Superior temporal gyrus (tissue), 1 donor: ENCODE results near the gene TEKTIP1.
"Not testable (repeated sequence)": the region's sequence is repeated elsewhere in the genome, so short reads cannot be mapped to it uniquely, and the experiment has no call there.

Experiments used
- DNase-seq: peaks from one replicate; pipeline ENCODE4 v3.0.0-alpha.2; 2016; ENCODE audit errors: extremely low spot score

Gene TEKTIP1

DNA sequence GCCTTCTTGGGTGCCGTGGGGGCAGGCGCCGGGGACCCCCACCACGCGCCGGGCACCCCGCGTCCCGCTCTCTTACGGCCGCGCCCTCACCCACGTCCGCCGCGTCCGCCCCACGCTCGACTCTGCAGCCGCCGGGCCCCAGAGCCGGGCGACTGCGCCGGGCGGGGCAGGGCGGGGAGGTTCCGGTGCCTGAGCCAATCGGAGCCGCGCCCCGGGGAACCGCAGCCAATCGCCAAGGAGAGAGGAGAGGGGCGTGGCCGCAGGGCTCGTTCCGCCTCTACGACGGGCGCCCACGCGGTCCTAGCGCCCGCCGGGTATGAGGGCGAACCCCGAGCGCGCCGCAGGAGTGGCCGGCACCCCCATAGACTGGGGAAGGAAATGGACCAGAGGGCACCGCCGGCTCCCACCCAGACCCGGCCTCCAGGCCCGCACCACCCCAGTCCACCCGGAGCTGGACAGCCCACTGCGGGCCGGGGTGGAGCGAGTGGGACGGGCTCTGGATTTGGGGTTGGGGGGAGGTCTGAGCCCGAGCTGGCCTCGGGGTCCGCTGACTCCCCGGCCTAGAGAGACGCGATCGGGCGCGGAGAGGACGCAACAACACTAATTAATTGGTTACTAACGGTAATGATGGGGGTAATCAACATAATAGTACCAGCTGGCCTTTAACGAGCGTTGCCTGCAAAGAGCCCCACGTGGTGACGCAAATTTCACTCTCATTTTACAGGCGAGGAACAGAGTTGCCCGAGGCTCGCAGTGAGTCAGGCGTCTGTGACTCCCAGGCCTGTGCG lies 18.7 kb downstream of the TEKTIP1 start, which contains the start of gene MFSD12:
Gene MFSD12 (minus strand): TSS at position 126 of the 788 bp plus-strand sequence. CDS start 183 bp downstream, outside the sequence.
- peak; percentile 96 for DNase-seq

DNA sequence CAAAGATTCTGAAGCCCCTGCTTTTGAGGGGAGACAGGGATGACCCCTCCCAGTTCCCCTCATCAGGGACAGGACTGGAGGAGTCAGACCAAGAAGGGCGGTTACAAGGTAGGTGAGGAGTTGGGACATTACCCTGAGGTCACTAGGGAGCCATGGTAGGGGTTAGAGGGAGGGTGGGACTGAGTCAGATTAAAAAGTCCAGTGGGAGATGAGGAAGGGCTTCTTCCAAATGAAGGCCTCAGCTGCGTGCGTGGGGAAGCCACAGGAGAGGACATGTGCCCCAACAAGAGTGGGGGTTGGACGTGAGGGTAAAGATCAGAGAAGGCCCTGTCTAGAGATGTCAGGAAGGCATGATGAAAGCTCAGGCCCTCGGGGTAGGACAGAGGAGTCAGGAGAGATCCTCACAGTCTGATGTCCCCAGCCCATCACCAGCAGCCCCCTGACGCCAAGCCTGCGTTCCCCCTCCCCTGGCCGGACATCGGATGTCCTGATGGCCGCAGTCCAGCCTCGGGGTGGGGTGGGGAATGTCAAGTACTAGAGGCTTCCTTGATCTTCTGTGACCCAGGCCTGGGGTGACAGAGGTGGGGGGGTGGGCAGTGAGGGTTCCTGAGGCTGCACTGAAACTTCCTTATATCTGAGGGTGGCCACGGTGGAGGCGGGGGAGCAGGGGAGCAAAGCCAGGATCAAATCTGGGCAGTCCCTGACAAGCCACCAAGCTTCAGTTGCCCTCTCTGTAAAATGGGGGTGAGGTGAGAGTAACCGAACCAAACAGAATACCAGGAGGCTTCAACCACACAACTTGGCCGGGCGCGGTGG lies 24.9 kb downstream of the TEKTIP1 start:
- DNase-seq, result no peak

DNA sequence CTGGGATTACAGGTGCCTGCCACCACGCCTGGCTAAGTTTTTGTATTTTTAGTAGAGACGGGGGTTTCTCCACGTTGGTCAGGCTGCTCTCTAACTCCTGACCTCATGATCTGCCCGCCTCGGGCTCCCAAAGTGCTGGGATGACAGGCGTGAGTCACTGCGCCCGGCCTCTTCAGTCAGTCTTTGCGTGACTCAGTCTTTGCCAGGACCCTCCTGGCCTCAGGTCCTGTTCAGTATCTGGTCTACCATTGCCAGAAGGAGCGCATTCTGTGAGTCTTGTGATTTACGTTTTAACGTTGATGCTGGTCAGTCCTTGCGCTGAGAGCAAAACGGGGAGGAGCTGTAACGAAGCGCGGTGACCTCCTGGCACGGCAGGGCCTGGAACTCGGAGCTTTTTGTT lies 26.2 kb downstream of the TEKTIP1 start:
- DNase-seq, result no peak

DNA sequence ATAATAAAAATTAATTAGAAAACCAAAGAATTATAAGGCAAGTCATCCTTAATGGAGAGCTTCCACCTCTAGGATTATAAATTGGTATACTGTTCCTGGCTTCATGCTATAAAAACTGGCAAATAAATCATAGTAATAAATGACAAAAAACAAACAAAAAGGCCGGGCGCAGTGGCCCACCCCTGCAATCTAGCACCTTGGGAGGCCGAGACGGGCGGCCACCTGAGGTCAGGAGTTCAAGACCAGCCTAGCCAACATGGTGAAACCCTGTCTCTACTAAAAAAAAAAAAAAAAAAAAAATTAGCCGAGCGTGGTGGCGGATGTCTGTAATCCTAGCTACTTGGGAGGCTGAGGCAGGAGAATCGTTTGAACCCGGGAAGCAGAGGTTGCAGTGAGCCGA lies 31.1 kb downstream of the TEKTIP1 start:
- peak; percentile 9 for DNase-seq

DNA sequence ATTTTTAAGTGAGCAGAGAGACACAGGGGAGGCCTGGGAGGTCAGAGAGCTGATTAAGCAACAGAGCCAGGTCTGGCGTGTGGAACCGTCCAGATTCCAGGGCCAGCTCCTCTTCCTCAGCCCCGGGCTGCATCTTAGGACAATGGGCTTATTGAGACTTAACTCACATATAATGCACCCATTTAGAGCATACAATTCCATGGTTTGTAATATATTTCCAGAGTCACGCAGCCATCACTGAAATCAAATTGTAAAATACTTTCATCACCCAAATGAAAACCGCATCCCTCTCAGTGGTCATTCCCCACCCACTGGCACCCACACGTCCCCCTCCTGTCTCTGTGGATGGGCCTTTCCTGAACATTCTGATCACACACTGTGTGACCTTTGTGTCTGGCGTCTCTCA lies 31.6 kb downstream of the TEKTIP1 start:
- peak; percentile 89 for DNase-seq

DNA sequence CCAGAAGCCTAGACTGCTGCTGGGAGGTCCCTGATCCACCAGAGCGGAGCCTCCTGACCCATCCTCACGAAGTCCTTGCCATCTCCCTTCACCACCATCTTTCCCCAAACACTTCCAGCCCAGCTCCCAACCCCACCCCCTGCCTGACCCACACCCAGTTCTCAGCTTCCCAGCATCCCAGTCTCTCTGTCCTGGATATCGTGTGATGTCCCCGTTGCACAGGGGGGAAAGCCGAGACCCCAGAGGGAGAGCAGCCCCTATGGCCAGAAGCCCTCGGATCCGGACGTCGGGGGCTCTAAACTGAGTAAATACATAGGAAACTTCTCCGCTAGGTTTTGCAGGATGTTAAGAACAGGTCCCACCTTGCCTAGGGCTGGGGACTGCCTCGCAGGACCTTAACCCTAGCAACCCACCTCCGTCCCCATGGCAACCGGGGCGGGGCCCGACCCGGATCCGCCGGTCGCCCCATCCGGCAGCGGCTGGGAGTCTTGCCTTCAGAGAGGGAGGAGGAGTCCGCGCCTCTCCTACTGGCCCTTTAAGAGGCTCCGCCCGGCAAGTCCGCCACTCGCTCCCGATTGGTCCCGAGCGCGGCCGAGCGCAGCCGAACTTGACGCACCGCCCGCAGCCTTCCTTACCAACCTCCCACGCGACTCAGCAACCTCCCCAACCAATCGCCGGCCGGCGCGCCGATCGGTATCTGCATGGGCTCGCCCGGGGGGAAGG lies 33.3 kb downstream of the TEKTIP1 start:
- DNase-seq, result peak; percentile 99

DNA sequence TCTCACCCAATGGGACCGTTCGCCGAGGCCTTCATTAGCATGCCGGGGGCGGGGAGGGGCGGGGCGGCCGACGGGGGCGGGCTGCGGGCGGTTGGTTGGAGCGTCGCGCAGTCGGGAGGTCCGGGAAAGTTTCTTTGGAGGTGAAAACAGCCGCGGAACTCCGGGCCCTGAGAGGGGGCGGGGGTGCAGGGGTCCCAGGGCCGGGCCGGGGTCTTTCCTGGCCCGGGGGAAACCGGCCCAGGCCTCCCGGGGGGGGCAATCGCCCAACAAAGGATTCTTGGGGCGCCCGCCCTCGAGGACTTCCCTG lies 33.8 kb downstream of the TEKTIP1 start, which contains the start of gene HMG20B:
Gene HMG20B (plus strand): TSS at position 90 of the 307 bp plus-strand sequence. CDS start 366 bp downstream, outside the sequence.
- DNase-seq, result no peak

DNA sequence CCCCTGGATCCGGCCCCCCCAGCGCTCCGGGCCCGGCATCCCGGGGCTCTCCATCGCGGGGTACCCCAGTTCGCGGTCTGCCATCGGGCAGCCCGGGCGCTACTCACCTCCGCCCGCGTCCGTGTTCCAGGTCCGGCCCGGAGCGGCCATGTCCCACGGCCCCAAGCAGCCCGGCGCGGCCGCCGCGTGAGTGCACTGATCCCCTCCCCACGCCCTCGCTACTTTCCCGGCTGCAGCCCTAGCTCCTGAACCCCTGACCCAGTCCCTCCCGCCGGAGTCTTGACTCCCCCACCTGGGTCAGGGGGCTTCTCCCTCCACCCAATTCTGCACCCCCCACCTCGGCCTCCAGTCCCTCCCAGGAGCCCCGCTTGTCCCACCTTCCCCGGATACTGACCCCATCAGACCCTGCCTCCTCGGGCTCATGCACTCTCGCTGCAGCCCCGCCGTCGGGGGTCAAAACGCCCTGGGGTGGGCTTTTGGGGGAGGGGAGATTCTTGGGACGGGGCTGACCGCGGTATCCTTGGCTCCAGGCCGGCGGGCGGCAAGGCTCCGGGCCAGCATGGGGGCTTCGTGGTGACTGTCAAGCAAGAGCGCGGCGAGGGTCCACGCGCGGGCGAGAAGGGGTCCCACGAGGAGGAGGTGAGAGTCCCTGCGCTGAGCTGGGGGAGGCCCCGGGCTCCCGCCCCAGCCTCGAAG lies 34.3 kb downstream of the TEKTIP1 start:
- DNase-seq, result no peak

DNA sequence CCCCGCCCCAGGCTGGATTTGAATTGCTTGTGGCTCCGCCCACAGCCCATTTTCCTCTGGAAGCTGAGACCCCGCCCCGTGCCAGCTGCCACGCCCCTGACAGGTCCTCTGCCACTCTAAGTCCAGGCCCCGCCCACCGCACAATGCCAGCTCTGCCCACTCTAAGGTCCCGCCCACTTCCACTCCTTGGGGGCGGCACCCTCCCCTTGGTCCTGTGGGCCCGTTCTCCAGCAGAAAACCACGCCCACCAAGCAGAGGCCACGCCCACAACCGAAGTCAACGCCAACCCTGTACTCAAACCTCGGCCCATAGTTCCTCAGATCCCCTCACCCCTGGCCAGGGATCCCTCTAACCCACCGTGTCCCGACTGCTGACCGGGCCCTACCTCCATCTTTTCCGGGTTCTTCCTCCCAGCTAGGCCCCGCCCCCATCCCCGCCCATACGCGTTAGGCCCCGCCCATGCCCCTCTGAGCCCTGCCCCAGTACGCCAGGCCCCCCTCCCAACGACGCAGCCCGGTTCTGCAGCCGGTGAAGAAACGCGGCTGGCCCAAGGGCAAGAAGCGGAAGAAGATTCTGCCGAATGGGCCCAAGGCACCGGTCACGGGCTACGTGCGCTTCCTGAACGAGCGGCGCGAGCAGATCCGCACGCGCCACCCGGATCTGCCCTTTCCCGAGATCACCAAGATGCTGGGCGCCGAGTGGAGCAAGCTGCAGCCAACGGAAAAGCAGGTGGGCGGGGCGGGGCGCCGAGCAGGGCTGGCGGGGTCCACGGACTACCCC lies 35.1 kb downstream of the TEKTIP1 start:
- peak; percentile 38 for DNase-seq

DNA sequence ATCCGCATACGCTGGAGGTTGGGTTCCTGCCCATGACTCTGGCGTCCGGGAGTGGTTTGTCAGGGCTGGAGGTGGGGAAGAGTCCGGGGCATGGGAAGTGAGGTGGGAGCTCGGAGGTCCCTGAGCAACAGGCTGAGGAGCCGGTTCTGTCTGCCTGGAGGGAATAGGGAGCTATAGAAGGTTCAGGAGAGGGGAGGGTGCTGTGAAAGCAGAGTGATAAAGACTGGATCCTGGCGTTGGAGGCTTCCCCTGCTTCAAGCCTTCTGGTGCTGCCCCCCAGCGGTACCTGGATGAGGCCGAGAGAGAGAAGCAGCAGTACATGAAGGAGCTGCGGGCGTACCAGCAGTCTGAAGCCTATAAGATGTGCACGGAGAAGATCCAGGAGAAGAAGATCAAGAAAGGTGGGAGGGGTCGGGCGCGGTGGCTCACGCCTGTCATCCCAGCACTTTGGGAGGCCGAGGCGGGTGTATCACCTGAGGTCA lies 36.3 kb downstream of the TEKTIP1 start:
- no peak for DNase-seq

DNA sequence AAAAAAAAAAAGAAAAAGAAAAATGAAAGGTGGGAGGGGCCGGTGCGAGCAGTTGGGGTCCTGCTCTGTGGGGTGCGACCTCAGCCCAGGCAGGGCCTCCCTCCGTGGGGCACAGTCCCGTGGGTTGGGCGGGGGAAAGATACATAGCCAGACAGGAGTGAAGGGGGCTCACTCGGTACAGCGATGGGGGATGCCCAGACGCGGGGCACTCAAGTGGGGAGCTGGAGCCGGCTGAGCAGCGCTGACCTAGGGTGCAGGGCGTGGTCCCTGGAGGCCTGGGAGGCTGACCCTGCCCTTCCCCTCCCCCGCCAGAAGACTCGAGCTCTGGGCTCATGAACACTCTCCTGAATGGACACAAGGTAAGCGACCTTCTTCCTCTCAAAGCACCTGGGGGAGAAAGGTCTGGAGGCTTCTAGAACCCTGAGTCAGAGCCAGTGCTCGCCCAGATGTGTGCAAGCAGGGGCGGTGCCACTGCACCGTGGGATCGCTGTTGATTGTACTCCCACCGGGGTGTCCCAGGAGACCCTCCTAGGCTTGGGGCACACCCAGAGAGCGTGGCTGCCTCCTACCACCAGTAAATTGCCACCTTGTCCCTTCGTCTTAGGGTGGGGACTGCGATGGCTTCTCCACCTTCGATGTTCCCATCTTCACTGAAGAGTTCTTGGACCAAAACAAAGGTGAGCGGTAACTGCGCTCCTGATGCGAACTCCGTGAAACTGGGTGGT lies 37.1 kb downstream of the TEKTIP1 start:
- no peak for DNase-seq

DNA sequence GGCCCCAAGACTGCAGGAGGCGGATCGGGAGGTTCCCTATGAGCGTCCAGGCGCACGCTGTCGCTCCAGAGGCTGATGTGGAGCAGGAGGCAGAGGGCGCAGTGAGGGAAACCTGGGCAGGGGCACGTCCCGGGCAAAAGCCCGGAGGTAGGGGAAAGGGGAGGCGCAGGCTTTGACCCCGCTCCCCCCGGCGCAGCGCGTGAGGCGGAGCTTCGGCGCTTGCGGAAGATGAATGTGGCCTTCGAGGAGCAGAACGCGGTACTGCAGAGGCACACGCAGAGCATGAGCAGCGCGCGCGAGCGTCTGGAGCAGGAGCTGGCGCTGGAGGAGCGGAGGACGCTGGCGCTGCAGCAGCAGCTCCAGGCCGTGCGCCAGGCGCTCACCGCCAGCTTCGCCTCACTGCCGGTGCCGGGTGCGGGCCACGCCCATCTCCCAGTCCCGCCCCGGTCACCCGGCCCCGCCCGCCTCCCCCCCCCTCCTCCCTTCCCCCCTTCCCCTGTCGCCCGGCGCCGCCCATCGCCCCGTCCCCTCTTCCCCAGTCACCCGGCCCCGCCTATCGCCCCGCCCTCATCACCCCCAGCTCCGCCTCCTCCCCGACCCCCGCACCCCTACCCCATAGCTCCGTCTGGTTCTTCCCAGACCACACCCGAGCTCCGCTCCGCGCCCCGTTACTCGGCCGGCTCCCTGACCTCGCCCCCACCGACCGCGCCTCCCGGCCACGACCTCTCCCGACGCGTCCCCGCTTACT lies 37.9 kb downstream of the TEKTIP1 start:
- DNase-seq, result peak; percentile 57

DNA sequence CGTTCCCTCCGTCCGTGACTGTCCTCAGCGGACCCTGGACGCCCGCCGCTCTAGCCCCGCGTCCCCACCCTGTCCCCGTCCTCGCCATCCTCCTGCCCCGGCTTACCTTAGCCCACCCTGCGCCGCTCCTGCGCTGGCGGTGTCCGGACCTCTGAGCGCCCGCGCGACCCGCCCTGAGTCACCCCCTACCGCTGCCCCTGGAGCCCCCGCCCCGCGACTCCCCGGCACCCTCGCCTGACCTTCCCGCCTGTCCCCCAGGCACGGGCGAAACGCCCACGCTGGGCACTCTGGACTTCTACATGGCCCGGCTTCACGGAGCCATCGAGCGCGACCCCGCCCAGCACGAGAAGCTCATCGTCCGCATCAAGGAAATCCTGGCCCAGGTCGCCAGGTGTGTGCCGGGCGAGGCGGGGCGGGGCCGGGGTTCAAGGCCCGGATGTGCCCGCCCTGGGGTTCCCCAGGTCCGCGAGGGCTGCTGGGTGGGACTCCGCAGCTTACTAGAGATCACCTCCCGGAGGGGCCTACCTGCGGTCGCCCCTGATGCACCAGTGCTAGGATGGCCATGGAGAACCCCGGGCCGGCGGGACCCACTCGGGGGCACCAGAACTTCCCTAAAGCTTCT lies 38.9 kb downstream of the TEKTIP1 start:
- no peak for DNase-seq

DNA sequence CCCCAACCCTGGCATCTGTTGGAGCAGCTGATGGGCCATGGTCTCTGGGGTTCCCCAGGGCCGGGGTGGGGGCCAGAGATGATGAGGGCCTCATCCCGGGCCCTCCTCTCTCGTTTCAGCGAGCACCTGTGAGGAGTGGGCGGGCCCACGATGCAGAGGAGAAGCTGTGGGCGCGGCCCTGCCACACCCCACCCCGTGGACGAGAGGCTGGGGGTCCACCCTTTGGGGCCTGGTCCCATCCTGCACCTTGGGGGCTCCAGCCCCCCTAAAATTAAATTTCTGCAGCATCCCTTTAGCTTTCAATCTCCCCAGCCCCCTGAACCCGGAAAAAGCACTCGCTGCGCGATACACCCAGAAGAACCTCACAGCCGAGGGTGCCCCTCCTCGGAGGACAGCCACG lies 39.4 kb downstream of the TEKTIP1 start:
- no peak for DNase-seq

DNA sequence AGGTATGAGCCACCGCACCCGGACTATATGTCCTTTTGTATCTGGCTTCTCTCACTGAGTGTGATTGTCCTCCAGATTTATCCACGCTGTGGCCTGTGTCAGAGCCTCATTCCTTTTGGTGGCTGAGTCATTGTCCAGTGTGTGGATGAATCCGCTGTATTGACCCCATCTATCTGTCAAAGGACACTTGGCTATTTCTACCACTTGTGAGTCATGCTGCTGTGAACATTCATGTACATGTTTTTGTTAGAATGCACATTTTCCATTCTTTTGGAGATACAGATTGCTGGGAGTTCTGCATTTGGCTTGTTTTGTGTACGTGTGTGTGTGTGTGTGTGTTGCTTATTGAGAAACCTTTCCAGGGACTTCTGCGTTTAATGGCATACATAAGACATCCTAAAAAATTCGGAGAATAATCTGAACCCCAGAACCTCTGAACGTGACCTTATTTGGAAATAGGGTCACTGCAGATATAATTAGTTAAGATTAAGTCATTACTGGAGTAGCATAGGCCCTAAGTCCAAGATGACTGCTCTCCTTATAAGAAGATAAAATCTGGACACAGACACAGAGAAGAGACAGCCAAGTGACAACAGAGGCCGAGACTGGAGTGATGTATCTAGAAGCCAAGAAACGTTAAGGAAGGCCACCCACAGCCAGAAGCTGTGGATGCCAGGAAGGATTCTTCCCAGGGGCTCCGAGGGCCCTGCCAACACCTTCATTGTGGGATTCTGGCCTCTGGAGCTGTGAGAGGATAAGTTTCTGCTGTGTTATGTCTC lies 41.4 kb downstream of the TEKTIP1 start:
- DNase-seq, result peak; percentile 27

DNA sequence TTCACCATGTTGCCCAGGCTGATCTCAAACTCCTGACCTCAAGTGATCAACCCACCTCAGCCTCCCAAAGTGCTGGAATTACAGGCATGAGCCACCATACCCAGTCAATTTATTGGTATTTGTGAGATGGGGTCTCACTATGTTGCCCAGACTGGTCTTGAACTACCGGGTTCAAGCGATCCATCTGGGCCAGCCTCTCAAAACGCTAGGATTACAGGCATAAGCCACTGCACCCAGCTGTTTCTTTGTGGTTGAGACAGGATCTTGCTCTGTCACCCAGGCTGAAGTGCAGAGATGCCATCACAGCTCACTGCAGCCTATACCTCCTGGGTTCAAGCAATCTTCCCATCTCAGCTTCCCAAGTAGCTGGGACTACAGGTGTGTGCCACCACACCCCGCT lies 42.8 kb downstream of the TEKTIP1 start:
- DNase-seq, result not testable (repeated sequence)

DNA sequence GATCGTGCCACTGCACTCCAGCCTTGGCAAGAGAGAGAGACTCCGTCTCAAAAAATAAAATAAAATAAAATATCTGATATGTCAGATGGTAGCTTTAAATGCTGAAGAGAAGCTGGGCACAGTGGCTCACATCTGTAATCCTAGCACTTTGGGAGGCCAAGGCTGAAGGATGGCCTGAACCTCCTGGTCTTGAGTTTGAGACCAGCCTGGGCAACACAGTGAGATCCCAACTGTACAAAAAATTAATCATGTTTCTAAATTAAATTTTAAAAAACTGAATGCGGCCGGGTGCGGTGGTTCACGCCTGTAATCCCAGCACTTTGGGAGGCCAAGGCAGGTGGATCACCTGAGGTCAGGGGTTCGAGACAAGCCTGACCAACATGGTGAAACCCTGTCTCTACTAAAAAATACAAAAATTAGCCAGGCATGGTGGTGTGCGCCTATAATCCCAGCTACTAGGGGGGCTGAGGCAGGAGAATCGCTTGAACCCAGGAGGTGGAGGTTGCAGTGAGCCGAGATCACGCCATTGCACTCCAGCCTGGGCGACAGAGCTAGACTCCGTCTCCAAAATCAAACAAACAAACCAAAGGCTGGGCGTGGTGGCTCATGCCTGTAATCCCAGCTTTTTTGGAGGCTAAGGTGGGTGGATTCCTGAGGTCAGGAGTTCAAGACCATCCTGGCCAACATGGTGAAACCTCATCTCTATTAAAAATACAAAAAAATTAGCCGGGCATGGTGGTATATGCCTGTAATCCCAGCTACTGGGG lies 45.2 kb downstream of the TEKTIP1 start:
- DNase-seq, result not testable (repeated sequence)
